Stimulated activated CD4-positive, alpha-beta T cell treated with anti-CD3 and anti-CD28 coated beads, Interleukin-1b, Interleukin-23, amount 100 ng/mL, for 48 hours (primary cell): ENCODE data around the gene ALDH1B1.
"Not testable (repeated sequence)": the region's sequence is repeated elsewhere in the genome, so short reads cannot be mapped to it uniquely, and the experiment has no call there.

ENCODE experiments used
- DNase-seq: peaks from one replicate; pipeline ENCODE4 v3.0.0-alpha.2; 2020

The ALDH1B1 gene

GRCh38 chr9:38362852-38363588, 29.5 kb upstream of the ALDH1B1 start:
- peak; percentile 17 for DNase-seq

- DNase-seq: no peak
These were observed 28.9 kb upstream of the ALDH1B1 start for GRCh38 chr9:38363589-38363925.

- DNase-seq: no peak
These were observed 24.6 kb upstream of the ALDH1B1 start for GRCh38 chr9:38367898-38368297.

- no peak for DNase-seq
These were observed 23.8 kb upstream of the ALDH1B1 start for GRCh38 chr9:38368731-38369130.

GRCh38 chr9:38370176-38370575, 22.3 kb upstream of the ALDH1B1 start:
- no peak for DNase-seq

GRCh38 chr9:38371495-38371894, 21.0 kb upstream of the ALDH1B1 start:
- no peak for DNase-seq

- no peak for DNase-seq
These were observed 19.5 kb upstream of the ALDH1B1 start for GRCh38 chr9:38372762-38373619.

GRCh38 chr9:38373679-38374078, 18.8 kb upstream of the ALDH1B1 start:
- no peak for DNase-seq

- no peak for DNase-seq
These were observed 17.5 kb upstream of the ALDH1B1 start for GRCh38 chr9:38374847-38375571.

GRCh38 chr9:38375572-38375963, 16.9 kb upstream of the ALDH1B1 start:
- no peak for DNase-seq

- DNase-seq: no peak
These were observed 16.4 kb upstream of the ALDH1B1 start for GRCh38 chr9:38376021-38376670.

- DNase-seq: not testable (repeated sequence)
These were observed 15.0 kb upstream of the ALDH1B1 start for GRCh38 chr9:38377336-38378083.

GRCh38 chr9:38380230-38380871, 12.2 kb upstream of the ALDH1B1 start:
- no peak for DNase-seq

GRCh38 chr9:38380872-38381534, 11.5 kb upstream of the ALDH1B1 start:
- DNase-seq: no peak

GRCh38 chr9:38382141-38382540, 10.4 kb upstream of the ALDH1B1 start:
- DNase-seq: no peak

GRCh38 chr9:38384990-38385848, 7.3 kb upstream of the ALDH1B1 start:
- no peak for DNase-seq

GRCh38 chr9:38385896-38386295, 6.6 kb upstream of the ALDH1B1 start:
- no peak for DNase-seq

GRCh38 chr9:38386319-38386895, 6.1 kb upstream of the ALDH1B1 start:
- no peak for DNase-seq

GRCh38 chr9:38387066-38387465, 5.4 kb upstream of the ALDH1B1 start:
- DNase-seq: no peak

- no peak for DNase-seq
These were observed 4.8 kb upstream of the ALDH1B1 start for GRCh38 chr9:38387751-38388150.
